Adipocyte (in vitro differentiated cells): ENCODE results near the gene NUDT6.
"Not testable (repeated sequence)": the region's sequence is repeated elsewhere in the genome, so short reads cannot be mapped to it uniquely, and the experiment has no call there.

ENCODE experiments used
- DNase-seq: peaks from one replicate; pipeline ENCODE4 v3.0.0-alpha.2; 2015; ENCODE audit warnings: low read depth
- H3K27me3 ChIP-seq: replicated peaks from 2 replicates; pipeline ENCODE4 v1.7.0; 2013; ENCODE audit warnings: mild to moderate bottlenecking, low read length, moderate library complexity; ENCODE audit not compliant: control insufficient read depth, insufficient read depth
- H3K36me3 ChIP-seq: 2 replicates; pipeline ENCODE4 v1.7.0; 2013; ENCODE audit warnings: low read length, mild to moderate bottlenecking, moderate library complexity; ENCODE audit not compliant: control insufficient read depth, insufficient read depth, severe bottlenecking
- H3K4me1 ChIP-seq: 2 replicates; pipeline ENCODE4 v1.7.0; 2013; ENCODE audit warnings: mild to moderate bottlenecking, low read length, moderate library complexity; ENCODE audit not compliant: control insufficient read depth, insufficient read depth
- H3K4me3 ChIP-seq: 2 replicates; pipeline ENCODE4 v1.7.0; 2013; ENCODE audit warnings: mild to moderate bottlenecking, low read length, moderate library complexity
- H3K9ac ChIP-seq: 2 replicates; pipeline ENCODE4 v1.7.0; 2013; ENCODE audit warnings: mild to moderate bottlenecking, low read length, moderate library complexity
- H3K9me3 ChIP-seq: 2 replicates; pipeline ENCODE4 v1.7.0; 2013; ENCODE audit warnings: mild to moderate bottlenecking, low read length, moderate library complexity; ENCODE audit not compliant: control insufficient read depth

Gene NUDT6

GRCh38 chr4:122875949-122876348, 46.4 kb downstream of the NUDT6 start:
- Histone ChIP-seq H3K4me3 (peak overlapping the region; percentile 20), H3K9me3 (no peaks in the 10 kb centered on the region), H3K4me1 (peaks cover 43% of the 10 kb centered on the region), H3K9ac (peak overlapping the region; percentile 13), H3K27me3 (no peaks in the 10 kb centered on the region), H3K36me3 (peaks cover 18% of the 10 kb centered on the region)
- no peak for DNase-seq

GRCh38 chr4:122873821-122874593, 48.4 kb downstream of the NUDT6 start:
- DNase-seq: peak; percentile 92
- Histone ChIP-seq H3K4me1 (peaks cover 41% of the 10 kb centered on the region), H3K27me3 (no peaks in the 10 kb centered on the region), H3K9me3 (no peaks in the 10 kb centered on the region), H3K36me3 (peaks cover 13% of the 10 kb centered on the region), H3K9ac (peak overlapping the region; percentile 31), H3K4me3 (peak overlapping the region; percentile 55)

GRCh38 chr4:122873146-122873545, 49.3 kb downstream of the NUDT6 start:
- no peaks in the 10 kb centered on the region for H3K9me3 ChIP-seq
- H3K4me3 ChIP-seq: peak overlapping the region; percentile 55
- H3K4me1 ChIP-seq: peaks cover 36% of the 10 kb centered on the region
- no peak for DNase-seq
- H3K36me3 ChIP-seq: peaks cover 13% of the 10 kb centered on the region
- H3K27me3 ChIP-seq: no peaks in the 10 kb centered on the region
- H3K9ac ChIP-seq: no peak overlapping the region

GRCh38 chr4:122868235-122868634, 54.2 kb downstream of the NUDT6 start:
- H3K4me3 ChIP-seq, DNase-seq, H3K36me3 ChIP-seq, H3K27me3 ChIP-seq, H3K9ac ChIP-seq, H3K9me3 ChIP-seq: not testable (repeated sequence)
- H3K4me1 ChIP-seq: peaks cover 16% of the 10 kb centered on the region

GRCh38 chr4:122865425-122865824, 57.0 kb downstream of the NUDT6 start:
- Histone ChIP-seq H3K9ac (no peak overlapping the region), H3K4me1 (peaks cover 18% of the 10 kb centered on the region), H3K36me3 (peaks cover 4% of the 10 kb centered on the region), H3K4me3 (no peak overlapping the region), H3K9me3 (no peaks in the 10 kb centered on the region), H3K27me3 (no peaks in the 10 kb centered on the region)
- peak; percentile 63 for DNase-seq

DNA sequence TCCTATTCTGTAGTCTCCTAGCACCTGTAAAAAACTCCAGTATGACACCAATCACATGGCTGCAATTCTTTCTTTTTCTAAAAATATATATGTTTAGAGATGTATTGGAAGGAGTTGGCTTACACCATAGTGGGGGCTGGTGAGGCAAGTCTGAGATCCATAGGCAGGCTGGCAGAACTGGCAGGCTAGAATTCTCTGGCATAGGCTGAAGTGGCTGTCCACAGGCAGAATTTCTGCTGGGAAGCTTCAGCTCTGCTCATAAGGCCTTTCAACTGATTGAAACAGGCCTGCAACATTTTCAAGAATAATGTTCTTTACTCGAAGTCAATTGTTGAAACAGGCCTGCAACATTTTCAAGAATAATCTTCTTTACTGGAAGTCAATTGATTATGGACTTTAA, 58.8 kb downstream of the NUDT6 start:
- H3K36me3 ChIP-seq: peaks cover 4% of the 10 kb centered on the region
- H3K9ac ChIP-seq: no peak overlapping the region
- no peaks in the 10 kb centered on the region for H3K27me3 ChIP-seq
- H3K9me3 ChIP-seq: no peaks in the 10 kb centered on the region
- no peak overlapping the region for H3K4me3 ChIP-seq
- peaks cover 22% of the 10 kb centered on the region for H3K4me1 ChIP-seq
- peak; percentile 33 for DNase-seq

- H3K9me3 ChIP-seq: no peaks in the 10 kb centered on the region
- H3K36me3 ChIP-seq: peaks cover 4% of the 10 kb centered on the region
- no peak overlapping the region for H3K4me3 ChIP-seq
- DNase-seq: no peak
- H3K4me1 ChIP-seq: peaks cover 31% of the 10 kb centered on the region
- no peaks in the 10 kb centered on the region for H3K27me3 ChIP-seq
- H3K9ac ChIP-seq: no peak overlapping the region
Observed at GRCh38 chr4:122861172-122861943, 61.0 kb downstream of the NUDT6 start.

DNA sequence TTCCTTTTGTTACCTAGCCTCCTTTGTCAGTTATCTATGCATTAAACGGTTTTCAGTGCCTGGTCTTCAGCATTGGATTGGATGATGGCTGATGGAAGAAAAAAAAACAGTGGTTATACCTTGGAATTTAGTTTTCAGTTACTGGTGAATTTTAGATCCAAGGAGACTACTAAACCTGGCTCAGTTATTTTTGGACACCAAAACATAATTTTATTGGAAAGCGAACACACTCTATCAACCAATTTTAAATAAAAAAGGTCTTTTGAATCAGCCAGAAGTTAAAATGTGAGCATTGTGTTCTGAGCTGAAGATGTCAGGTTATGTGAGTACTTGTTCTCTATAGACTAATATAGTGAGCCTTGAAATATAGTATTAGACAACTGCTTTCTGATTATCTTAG, 63.7 kb downstream of the NUDT6 start:
- H3K4me1 ChIP-seq: peaks cover 46% of the 10 kb centered on the region
- no peaks in the 10 kb centered on the region for H3K36me3 ChIP-seq
- H3K4me3 ChIP-seq: no peak overlapping the region
- no peak overlapping the region for H3K9ac ChIP-seq
- no peaks in the 10 kb centered on the region for H3K27me3 ChIP-seq
- no peaks in the 10 kb centered on the region for H3K9me3 ChIP-seq
- DNase-seq: no peak

DNA sequence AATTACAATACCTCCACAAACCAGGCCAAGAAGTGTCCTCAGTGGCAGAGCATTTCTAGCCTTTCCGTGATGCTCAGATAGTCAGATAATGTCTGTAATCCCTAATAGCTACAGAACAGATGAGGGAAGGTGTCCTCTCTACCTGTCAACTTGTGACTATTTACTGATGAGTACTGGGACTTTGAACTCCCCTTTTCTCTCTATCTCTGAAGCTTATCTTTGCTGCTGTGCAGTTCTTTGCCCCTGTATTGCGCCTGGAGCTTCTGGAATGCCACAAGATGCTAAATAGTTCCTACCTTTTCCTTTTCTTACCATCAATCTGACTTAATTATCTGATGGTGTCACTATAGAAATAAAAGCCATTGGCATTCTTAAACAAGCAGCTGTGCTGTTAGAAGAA, 65.2 kb downstream of the NUDT6 start:
- no peak for DNase-seq
- H3K9ac ChIP-seq: no peak overlapping the region
- peaks cover 39% of the 10 kb centered on the region for H3K4me1 ChIP-seq
- no peaks in the 10 kb centered on the region for H3K27me3 ChIP-seq
- H3K36me3 ChIP-seq: no peaks in the 10 kb centered on the region
- no peaks in the 10 kb centered on the region for H3K9me3 ChIP-seq
- no peak overlapping the region for H3K4me3 ChIP-seq

- no peaks in the 10 kb centered on the region for H3K9me3 ChIP-seq
- no peak for DNase-seq
- H3K27me3 ChIP-seq: no peaks in the 10 kb centered on the region
- H3K4me3 ChIP-seq: peak overlapping the region; percentile 74
- H3K9ac ChIP-seq: peak overlapping the region; percentile 79
- H3K36me3 ChIP-seq: no peaks in the 10 kb centered on the region
- peaks cover 45% of the 10 kb centered on the region for H3K4me1 ChIP-seq
Observed at GRCh38 chr4:122855353-122855890, 67.0 kb downstream of the NUDT6 start.
